MM.1S (cell line): ENCODE measurements around the gene CERS6.

Experiments
- DNase-seq: peaks from one replicate; pipeline ENCODE4 v3.0.0-alpha.2; 2015
- H2AFZ ChIP-seq: fragments of 300-600 bp; sonication (generic); 2 replicates; pipeline ENCODE4 v1.6.0; 2016; ENCODE audit warnings: antibody characterized with exemption, low read length
- H3F3A ChIP-seq: fragments of 300-600 bp; sonication (generic); 2 replicates; pipeline ENCODE4 v1.6.1; 2016; ENCODE audit warnings: mild to moderate bottlenecking, antibody characterized with exemption, low read length, moderate library complexity, mixed read lengths; ENCODE audit not compliant: insufficient read depth
- H3K27ac ChIP-seq: fragments of 300-600 bp; sonication (generic); 2 replicates; pipeline ENCODE4 v1.5.1; 2016; ENCODE audit warnings: mild to moderate bottlenecking, low read length
- H3K27me3 ChIP-seq: fragments of 300-600 bp; sonication (generic); replicated peaks from 2 replicates; pipeline ENCODE4 v1.6.0; 2016; ENCODE audit warnings: low read length; ENCODE audit not compliant: insufficient read depth
- H3K36me3 ChIP-seq: fragments of 300-600 bp; sonication (generic); replicated peaks from 2 replicates; pipeline ENCODE4 v1.6.1; 2016; ENCODE audit warnings: mild to moderate bottlenecking, low read length, mixed read lengths; ENCODE audit not compliant: insufficient read depth
- H3K4me1 ChIP-seq: fragments of 300-600 bp; sonication (generic); 2 replicates; pipeline ENCODE4 v1.6.1; 2016; ENCODE audit warnings: low read length, mixed read lengths
- H3K4me2 ChIP-seq: fragments of 300-600 bp; sonication (generic); 2 replicates; pipeline ENCODE4 v1.6.0; 2016; ENCODE audit warnings: low read depth, low read length
- H3K4me3 ChIP-seq: fragments of 300-600 bp; sonication (generic); 2 replicates; pipeline ENCODE4 v1.5.1; 2016; ENCODE audit warnings: low read length, mixed read lengths
- H3K79me2 ChIP-seq: fragments of 300-600 bp; sonication (generic); 2 replicates; pipeline ENCODE4 v1.6.1; 2016; ENCODE audit warnings: mixed run types, low read length, mixed read lengths
- H3K9ac ChIP-seq: fragments of 300-600 bp; sonication (generic); 2 replicates; pipeline ENCODE4 v1.6.1; 2016; ENCODE audit warnings: low read length, mixed read lengths
- H3K9me2 ChIP-seq: fragments of 300-600 bp; sonication (generic); replicated peaks from 2 replicates; pipeline ENCODE4 v1.6.1; 2016; ENCODE audit warnings: mild to moderate bottlenecking, low read length, mixed read lengths; ENCODE audit not compliant: insufficient read depth
- H3K9me3 ChIP-seq: fragments of 300-600 bp; sonication (generic); replicated peaks from 2 replicates; pipeline ENCODE4 v1.6.1; 2016; ENCODE audit warnings: mild to moderate bottlenecking, low read length, mixed read lengths; ENCODE audit not compliant: insufficient read depth
- H4K20me1 ChIP-seq: fragments of 300-600 bp; sonication (generic); 2 replicates; pipeline ENCODE4 v1.6.1; 2016; ENCODE audit warnings: mild to moderate bottlenecking, low read length, moderate library complexity, mixed read lengths; ENCODE audit not compliant: insufficient read depth
- EZH2 ChIP-seq: fragments of 300-600 bp; sonication (generic); optimal IDR thresholded peaks from 2 replicates; pipeline ENCODE3; 2017; ENCODE audit warnings: low read depth, mild to moderate bottlenecking, antibody characterized with exemption, low read length, mixed read lengths
- EZH2phosphoT487 ChIP-seq: fragments of 300-600 bp; sonication (generic); IDR thresholded peaks from 2 replicates; pipeline ENCODE4 v1.6.1; 2018; ENCODE audit warnings: antibody characterized with exemption, low read length
- TF ChIP-seq, protein P1 (sequence below): fragments of 300-600 bp; sonication (generic); IDR thresholded peaks from 2 replicates; pipeline ENCODE4 v1.5.1; 2016; ENCODE audit warnings: antibody characterized with exemption, low read length, mixed read lengths

Gene CERS6

GRCh38 chr2:168524005-168524404, 67.9 kb downstream of the CERS6 start:
- no peak overlapping the region for H3K9ac ChIP-seq
- H3K4me1 ChIP-seq = 0 out of 2 replicates have a peak, but pooled peaks cover 3% of the 10 kb centered on the region
- H3K27ac ChIP-seq = no peak overlapping the region
- H3K79me2 ChIP-seq = peaks cover 89% of the 10 kb centered on the region
- no peaks in the 10 kb centered on the region for H4K20me1 ChIP-seq
- H3F3A ChIP-seq = no peaks in the 10 kb centered on the region
- H3K27me3 ChIP-seq = no peaks in the 10 kb centered on the region
- H3K9me2 ChIP-seq = no peaks in the 10 kb centered on the region
- no peak overlapping the region for H2AFZ ChIP-seq
- H3K9me3 ChIP-seq = no peaks in the 10 kb centered on the region
- TF ChIP-seq EZH2 = no peak
- no peak overlapping the region for H3K4me3 ChIP-seq
- no peaks in the 10 kb centered on the region for H3K36me3 ChIP-seq
- no peak for DNase-seq
- H3K4me2 ChIP-seq = no peak overlapping the region

DNA sequence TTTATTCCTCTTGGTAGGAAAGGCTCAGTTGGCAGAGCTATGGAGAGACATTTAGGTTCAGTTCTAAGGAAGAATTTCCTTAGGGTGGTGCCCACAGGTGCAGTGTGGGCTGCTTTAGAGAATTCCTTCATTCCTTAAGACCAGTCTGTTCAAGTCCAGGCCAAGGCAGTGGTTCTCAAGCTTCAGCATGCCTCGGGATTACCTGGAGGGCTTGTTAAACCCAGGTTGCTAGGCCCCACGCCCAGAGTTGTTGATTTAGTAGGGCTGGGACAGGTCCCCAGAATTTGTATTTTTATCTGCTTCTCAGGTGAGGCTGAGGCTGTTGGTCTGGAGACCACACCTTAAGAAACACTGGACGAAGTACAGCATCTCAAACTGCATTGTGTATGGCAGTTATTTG, 68.9 kb downstream of the CERS6 start:
- Histone ChIP-seq H3K9me3 (no peaks in the 10 kb centered on the region), H2AFZ (no peak overlapping the region), H3K27me3 (no peaks in the 10 kb centered on the region), H3K9me2 (no peaks in the 10 kb centered on the region), H3K4me2 (no peak overlapping the region), H3K27ac (no peak overlapping the region), H3K4me1 (0 out of 2 replicates have a peak, but pooled peaks cover 1% of the 10 kb centered on the region), H3K79me2 (peaks cover 91% of the 10 kb centered on the region), H3K9ac (no peak overlapping the region), H3K36me3 (no peaks in the 10 kb centered on the region), H4K20me1 (no peaks in the 10 kb centered on the region), H3K4me3 (no peak overlapping the region), H3F3A (no peaks in the 10 kb centered on the region)
- TF ChIP-seq EZH2 (no peak), EZH2phosphoT487 (no peak)
- TF ChIP-seq, protein P1, sequence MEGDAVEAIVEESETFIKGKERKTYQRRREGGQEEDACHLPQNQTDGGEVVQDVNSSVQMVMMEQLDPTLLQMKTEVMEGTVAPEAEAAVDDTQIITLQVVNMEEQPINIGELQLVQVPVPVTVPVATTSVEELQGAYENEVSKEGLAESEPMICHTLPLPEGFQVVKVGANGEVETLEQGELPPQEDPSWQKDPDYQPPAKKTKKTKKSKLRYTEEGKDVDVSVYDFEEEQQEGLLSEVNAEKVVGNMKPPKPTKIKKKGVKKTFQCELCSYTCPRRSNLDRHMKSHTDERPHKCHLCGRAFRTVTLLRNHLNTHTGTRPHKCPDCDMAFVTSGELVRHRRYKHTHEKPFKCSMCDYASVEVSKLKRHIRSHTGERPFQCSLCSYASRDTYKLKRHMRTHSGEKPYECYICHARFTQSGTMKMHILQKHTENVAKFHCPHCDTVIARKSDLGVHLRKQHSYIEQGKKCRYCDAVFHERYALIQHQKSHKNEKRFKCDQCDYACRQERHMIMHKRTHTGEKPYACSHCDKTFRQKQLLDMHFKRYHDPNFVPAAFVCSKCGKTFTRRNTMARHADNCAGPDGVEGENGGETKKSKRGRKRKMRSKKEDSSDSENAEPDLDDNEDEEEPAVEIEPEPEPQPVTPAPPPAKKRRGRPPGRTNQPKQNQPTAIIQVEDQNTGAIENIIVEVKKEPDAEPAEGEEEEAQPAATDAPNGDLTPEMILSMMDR = no peak
- DNase-seq = no peak

DNA sequence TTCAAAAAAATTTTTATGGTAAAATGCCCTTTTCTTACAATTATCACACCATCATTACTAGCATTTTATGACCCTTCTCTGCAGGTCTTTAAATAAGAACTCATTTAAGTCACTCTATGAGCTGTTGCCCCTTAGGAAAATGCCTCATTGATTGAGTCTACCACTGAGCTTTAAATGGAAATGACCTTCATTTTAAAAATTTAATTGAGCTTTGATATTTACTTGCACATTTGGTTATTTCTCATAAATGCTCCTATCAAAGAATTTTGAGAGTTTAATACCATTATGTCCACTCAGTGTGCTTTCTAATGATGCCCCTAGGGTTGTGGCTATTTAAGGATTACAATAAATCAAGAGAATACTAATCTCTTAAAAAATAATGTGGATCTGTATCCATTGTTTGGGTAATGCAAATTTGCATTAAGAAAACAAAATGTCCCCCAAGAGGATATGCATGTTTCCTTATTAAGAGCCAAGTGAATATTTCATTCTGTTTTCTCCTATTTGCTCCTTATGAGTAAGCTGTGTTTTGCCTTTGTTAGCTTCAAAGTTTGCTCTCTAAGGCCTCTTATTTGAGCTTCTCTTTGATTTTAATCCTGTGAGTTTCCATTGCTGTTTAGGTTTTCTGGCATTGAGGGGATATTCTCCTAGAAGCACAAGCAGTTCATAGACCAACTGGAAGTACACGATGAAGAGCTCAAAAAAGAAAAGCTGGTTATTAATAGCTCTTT, 69.8 kb downstream of the CERS6 start:
- H3K4me1 ChIP-seq = no peaks in the 10 kb centered on the region
- H3K79me2 ChIP-seq = peaks cover 93% of the 10 kb centered on the region
- no peaks in the 10 kb centered on the region for H3K36me3 ChIP-seq
- H3K4me2 ChIP-seq = no peak overlapping the region
- H3K27me3 ChIP-seq = no peaks in the 10 kb centered on the region
- H4K20me1 ChIP-seq = no peaks in the 10 kb centered on the region
- no peak for DNase-seq
- no peaks in the 10 kb centered on the region for H3F3A ChIP-seq
- no peaks in the 10 kb centered on the region for H3K9me2 ChIP-seq
- no peak overlapping the region for H3K9ac ChIP-seq
- TF ChIP-seq EZH2phosphoT487 (no peak), EZH2 (no peak)
- TF ChIP-seq, protein P1 = no peak
- no peaks in the 10 kb centered on the region for H3K9me3 ChIP-seq
- H3K27ac ChIP-seq = no peak overlapping the region
- H3K4me3 ChIP-seq = no peak overlapping the region
- H2AFZ ChIP-seq = no peak overlapping the region

GRCh38 chr2:168526641-168527040, 70.6 kb downstream of the CERS6 start:
- no peaks in the 10 kb centered on the region for H3K36me3 ChIP-seq
- H3K27ac ChIP-seq = no peak overlapping the region
- TF ChIP-seq, protein P1 = no peak
- TF ChIP-seq EZH2 (no peak), EZH2phosphoT487 (no peak)
- no peaks in the 10 kb centered on the region for H3K4me1 ChIP-seq
- H2AFZ ChIP-seq = no peak overlapping the region
- H4K20me1 ChIP-seq = no peaks in the 10 kb centered on the region
- no peaks in the 10 kb centered on the region for H3F3A ChIP-seq
- no peaks in the 10 kb centered on the region for H3K9me3 ChIP-seq
- no peaks in the 10 kb centered on the region for H3K9me2 ChIP-seq
- H3K9ac ChIP-seq = no peak overlapping the region
- no peak for DNase-seq
- H3K4me3 ChIP-seq = no peak overlapping the region
- peaks cover 86% of the 10 kb centered on the region for H3K79me2 ChIP-seq
- H3K4me2 ChIP-seq = no peak overlapping the region
- no peaks in the 10 kb centered on the region for H3K27me3 ChIP-seq
